Astrocyte (in vitro differentiated cells and primary cell): ENCODE results near the gene CARD11. TPM values are rescaled to one million over a fixed set of nuclear protein-coding genes. Genes with fewer than 3 reads are reported as not detected.

ENCODE experiments used
- DNase-seq: peaks from one replicate; pipeline ENCODE4 v3.0.0-alpha.2; 2010; ENCODE audit warnings: low read depth
- FAIRE-seq: peaks from 2 replicates; lab custom pipeline; 2011; peaks lifted over from hg19 to GRCh38; lab: Jason Lieb, UNC
- H2AFZ ChIP-seq: 2 replicates; pipeline ENCODE4 v1.6.0; 2012; ENCODE audit warnings: low read depth, low read length, inconsistent platforms
- H3K27ac ChIP-seq: 2 replicates; pipeline ENCODE4 v1.5.1; 2011; ENCODE audit warnings: low read depth, low read length, inconsistent platforms
- H3K27me3 ChIP-seq: 2 replicates; pipeline ENCODE4 v1.6.0; 2011; ENCODE audit warnings: low read length, inconsistent platforms; ENCODE audit not compliant: insufficient read depth
- H3K36me3 ChIP-seq: 2 replicates; pipeline ENCODE4 v1.5.1; 2011; ENCODE audit warnings: low read length, inconsistent platforms; ENCODE audit not compliant: insufficient read depth
- H3K4me1 ChIP-seq: 2 replicates; pipeline ENCODE4 v1.5.1; 2011; ENCODE audit warnings: low read length, inconsistent platforms; ENCODE audit not compliant: insufficient read depth
- H3K4me2 ChIP-seq: 2 replicates; pipeline ENCODE4 v1.6.0; 2012; ENCODE audit warnings: low read length, inconsistent platforms
- H3K4me3 ChIP-seq: 2 replicates; pipeline ENCODE4 v1.5.1; 2011; ENCODE audit warnings: low read depth, mild to moderate bottlenecking, low read length, inconsistent platforms; ENCODE audit not compliant: insufficient read depth
- H3K79me2 ChIP-seq: 2 replicates; pipeline ENCODE4 v1.6.0; 2012; ENCODE audit warnings: mild to moderate bottlenecking, low read length, inconsistent platforms; ENCODE audit not compliant: insufficient read depth
- H3K9ac ChIP-seq: 2 replicates; pipeline ENCODE4 v1.6.0; 2012; ENCODE audit warnings: mild to moderate bottlenecking, low read length, inconsistent platforms
- H3K9me3 ChIP-seq: 2 replicates; pipeline ENCODE4 v1.5.1; 2012; ENCODE audit warnings: low read depth, mild to moderate bottlenecking, low read length, inconsistent platforms; ENCODE audit not compliant: insufficient read depth
- H4K20me1 ChIP-seq: 2 replicates; pipeline ENCODE4 v1.6.0; 2012; ENCODE audit warnings: low read length, inconsistent platforms; ENCODE audit not compliant: insufficient read depth
- H3K27ac Mint-ChIP-seq: one replicate; pipeline ENCODE4 v1.8.0; 2021; ENCODE audit warnings: mild to moderate bottlenecking, mixed read lengths; ENCODE audit not compliant: unreplicated experiment
- H3K27me3 Mint-ChIP-seq: one replicate; pipeline ENCODE4 v1.8.0; 2021; ENCODE audit warnings: low read depth, mixed read lengths; ENCODE audit not compliant: unreplicated experiment
- H3K36me3 Mint-ChIP-seq: one replicate; pipeline ENCODE4 v1.8.0; 2021; ENCODE audit warnings: low read depth, mixed read lengths; ENCODE audit not compliant: unreplicated experiment
- H3K4me1 Mint-ChIP-seq: one replicate; pipeline ENCODE4 v1.8.0; 2021; ENCODE audit warnings: low read depth, mixed read lengths; ENCODE audit not compliant: unreplicated experiment
- H3K4me3 Mint-ChIP-seq: one replicate; pipeline ENCODE4 v1.8.0; 2021; ENCODE audit warnings: mild to moderate bottlenecking, moderate library complexity, mixed read lengths; ENCODE audit not compliant: unreplicated experiment
- H3K9me3 Mint-ChIP-seq: one replicate; pipeline ENCODE4 v1.8.0; 2021; ENCODE audit warnings: mild to moderate bottlenecking, mixed read lengths; ENCODE audit not compliant: unreplicated experiment
- CTCF ChIP-seq: IDR thresholded peaks from 2 replicates; pipeline ENCODE4 v1.5.1; 2011; ENCODE audit warnings: low read depth, mild to moderate bottlenecking, inconsistent platforms, low read length, moderate library complexity; ENCODE audit not compliant: insufficient read depth
- EZH2 ChIP-seq: IDR thresholded peaks from 2 replicates; pipeline ENCODE4 v1.6.1; 2012; ENCODE audit warnings: mild to moderate bottlenecking, low read length, inconsistent platforms; ENCODE audit not compliant: insufficient read depth
- total RNA-seq: library from RNA; stranded (reverse); gene quantifications from 2 replicates; pipeline ENCODE4 v1.2.1, GENCODE V29; 2021

Gene CARD11
- total RNA-seq, 1 donor from 2014 or later: 9.5 TPM

- H2AFZ ChIP-seq: no peak overlapping the region
- H3K27me3 Mint-ChIP-seq: peaks cover 22% of the 10 kb centered on the region
- no peak for FAIRE-seq
These were observed 22.1 kb upstream of the CARD11 start for GRCh38 chr7:3065724-3066143.

GRCh38 chr7:3064067-3064466, 20.4 kb upstream of the CARD11 start:
- no peaks in the 10 kb centered on the region for H3K9me3 ChIP-seq
- no peak for FAIRE-seq
- DNase-seq: no peak
- no peaks in the 10 kb centered on the region for H3K4me1 Mint-ChIP-seq
- H4K20me1 ChIP-seq: no peaks in the 10 kb centered on the region
- no peaks in the 10 kb centered on the region for H3K79me2 ChIP-seq
- no peak overlapping the region for H3K4me3 Mint-ChIP-seq
- no peaks in the 10 kb centered on the region for H3K4me1 ChIP-seq
- H2AFZ ChIP-seq: no peak overlapping the region
- no peaks in the 10 kb centered on the region for H3K36me3 ChIP-seq
- peaks cover 1% of the 10 kb centered on the region for H3K9me3 Mint-ChIP-seq
- no peak for TF ChIP-seq EZH2
- no peak for TF ChIP-seq CTCF
- H3K27me3 Mint-ChIP-seq: peaks cover 14% of the 10 kb centered on the region
- no peak overlapping the region for H3K9ac ChIP-seq
- H3K27ac ChIP-seq: no peak overlapping the region
- H3K4me2 ChIP-seq: no peak overlapping the region
- no peak overlapping the region for H3K27ac Mint-ChIP-seq
- H3K27me3 ChIP-seq: no peaks in the 10 kb centered on the region
- peaks cover 3% of the 10 kb centered on the region for H3K36me3 Mint-ChIP-seq
- H3K4me3 ChIP-seq: no peak overlapping the region

More at GRCh38 chr7:3065724-3066143, 22.1 kb upstream of the CARD11 start:
- H3K36me3 Mint-ChIP-seq: peaks cover 3% of the 10 kb centered on the region
- peaks cover 1% of the 10 kb centered on the region for H3K9me3 Mint-ChIP-seq
- peaks cover 2% of the 10 kb centered on the region for H3K27me3 ChIP-seq
- no peak overlapping the region for H3K4me2 ChIP-seq
- H3K79me2 ChIP-seq: no peaks in the 10 kb centered on the region
- H3K9ac ChIP-seq: no peak overlapping the region
- H3K27ac Mint-ChIP-seq: no peak overlapping the region
- H3K4me3 Mint-ChIP-seq: no peak overlapping the region
- H3K4me3 ChIP-seq: no peak overlapping the region
- H4K20me1 ChIP-seq: no peaks in the 10 kb centered on the region
- no peaks in the 10 kb centered on the region for H3K9me3 ChIP-seq
- TF ChIP-seq CTCF (peak; percentile 24), EZH2 (no peak)
- no peaks in the 10 kb centered on the region for H3K36me3 ChIP-seq
- no peaks in the 10 kb centered on the region for H3K4me1 Mint-ChIP-seq
- no peaks in the 10 kb centered on the region for H3K4me1 ChIP-seq
- no peak for DNase-seq
- H3K27ac ChIP-seq: no peak overlapping the region

- TF ChIP-seq CTCF (no peak), EZH2 (no peak)
- Histone ChIP-seq H3K27me3 (no peaks in the 10 kb centered on the region), H3K27ac (no peak overlapping the region), H3K79me2 (no peaks in the 10 kb centered on the region), H3K36me3 (no peaks in the 10 kb centered on the region), H3K9ac (no peak overlapping the region), H3K4me1 (no peaks in the 10 kb centered on the region), H3K9me3 (no peaks in the 10 kb centered on the region), H3K4me2 (no peak overlapping the region), H2AFZ (no peak overlapping the region), H4K20me1 (no peaks in the 10 kb centered on the region), H3K4me3 (no peak overlapping the region)
- no peak overlapping the region for H3K27ac Mint-ChIP-seq
- FAIRE-seq (no peak), DNase-seq (no peak)
- peaks cover 11% of the 10 kb centered on the region for H3K27me3 Mint-ChIP-seq
- H3K4me3 Mint-ChIP-seq: no peak overlapping the region
- H3K4me1 Mint-ChIP-seq: no peaks in the 10 kb centered on the region
- no peaks in the 10 kb centered on the region for H3K36me3 Mint-ChIP-seq
- no peaks in the 10 kb centered on the region for H3K9me3 Mint-ChIP-seq
These were observed 19.5 kb upstream of the CARD11 start for GRCh38 chr7:3063016-3063753.
